OCI-LY7 (cell line): ENCODE measurements around the gene COX20. TPM values are rescaled to one million over a fixed set of nuclear protein-coding genes. Genes with fewer than 3 reads are reported as not detected.

Experiments used
- BruUV-seq: library from RNA; stranded (reverse); fragments of 400-500 nt; replicated peaks from 2 replicates; lab custom pipeline; 2021; lab: Mats Ljungman, UMichigan
- CTCF ChIA-PET: fragments of 300-600 bp; sonication (Branson Sonifier 250); formaldehyde crosslinking; loops from one replicate; lab custom pipeline; 2022; ENCODE audit warnings: antibody characterized with exemption; ENCODE audit not compliant: unreplicated experiment; lab: Charles Lee
- POLR2A ChIA-PET: fragments of 300-600 bp; sonication (Branson Sonifier 250); formaldehyde crosslinking; loops from one replicate; lab custom pipeline; 2022; ENCODE audit warnings: antibody characterized with exemption; lab: Charles Lee
- DNase-seq: peaks from one replicate; pipeline ENCODE4 v3.0.0-alpha.2; 2015; ENCODE audit warnings: low spot score
- H2AFZ ChIP-seq: fragments of 200-600 bp; sonication (generic), shearing (Covaris generic); 2 replicates; pipeline ENCODE4 v1.6.1; 2014; ENCODE audit warnings: mild to moderate bottlenecking, antibody characterized with exemption, low read length, moderate library complexity
- H3K27ac ChIP-seq: fragments of 200-600 bp; sonication (generic); 2 replicates; pipeline ENCODE4 v1.5.1; 2014; ENCODE audit warnings: mixed run types, low read depth, mild to moderate bottlenecking, moderate library complexity, low read length, inconsistent platforms; ENCODE audit not compliant: poor library complexity, severe bottlenecking
- H3K36me3 ChIP-seq: fragments of 200-600 bp; sonication (generic); 2 replicates; pipeline ENCODE4 v1.6.1; 2014; ENCODE audit warnings: mild to moderate bottlenecking, antibody characterized with exemption, low read length, moderate library complexity, mixed read lengths; ENCODE audit not compliant: insufficient read depth
- H3K4me1 ChIP-seq: fragments of 200-600 bp; sonication (generic); 2 replicates; pipeline ENCODE4 v1.5.1; 2014; ENCODE audit warnings: mild to moderate bottlenecking, low read length; ENCODE audit not compliant: insufficient read depth, poor library complexity, severe bottlenecking
- H3K4me2 ChIP-seq: fragments of 200-600 bp; sonication (generic); 2 replicates; pipeline ENCODE4 v1.6.1; 2014; ENCODE audit warnings: mild to moderate bottlenecking, low read length
- H3K4me3 ChIP-seq: fragments of 200-600 bp; sonication (generic); 2 replicates; pipeline ENCODE4 v1.5.1; 2014; ENCODE audit warnings: mild to moderate bottlenecking, low read depth, low read length; ENCODE audit not compliant: poor library complexity, severe bottlenecking
- H3K79me2 ChIP-seq: fragments of 200-600 bp; sonication (generic); 2 replicates; pipeline ENCODE4 v1.6.1; 2016; ENCODE audit warnings: low read depth, mild to moderate bottlenecking, low read length, moderate library complexity, mixed read lengths; ENCODE audit not compliant: insufficient read depth
- H3K9me2 ChIP-seq: fragments of 200-600 bp; sonication (generic); 2 replicates; pipeline ENCODE4 v1.6.1; 2016; ENCODE audit warnings: mild to moderate bottlenecking, low read length, mixed read lengths; ENCODE audit not compliant: insufficient read depth
- H3K9me3 ChIP-seq: fragments of 200-600 bp; sonication (generic); 2 replicates; pipeline ENCODE4 v1.6.1; 2014; ENCODE audit warnings: mild to moderate bottlenecking, mixed run types, low read length, mixed read lengths
- H4K20me1 ChIP-seq: fragments of 200-600 bp; sonication (generic); 2 replicates; pipeline ENCODE4 v1.6.1; 2014; ENCODE audit warnings: mild to moderate bottlenecking, antibody characterized with exemption, low read length, moderate library complexity, mixed read lengths; ENCODE audit not compliant: insufficient read depth
- EZH2phosphoT487 ChIP-seq: fragments of 200-600 bp; sonication (generic); IDR thresholded peaks from 2 replicates; pipeline ENCODE4 v1.6.1; 2018; ENCODE audit warnings: low read depth, borderline replicate concordance, mild to moderate bottlenecking, mixed run types, antibody characterized with exemption, low read length, moderate library complexity, mixed read lengths
- intact Hi-C: fragments of 100-400 bp; cut with micrococcal nuclease; formaldehyde crosslinking; loops from one replicate; pipeline ENCODE4 v1.10.0; 2022; ENCODE audit not compliant: unreplicated experiment
- total RNA-seq, 2 experiments: library from RNA; depleted of rRNA in 1 of 2; stranded (reverse); fragments of >200 nt in 1 of 2; shearing (Covaris generic) in 1 of 2; gene quantifications; 2 replicates each; pipeline ENCODE4 v1.2.3, GENCODE V29; 2014 to 2022
- TF ChIP-seq, protein P1 (sequence below): fragments of 200-600 bp; sonication (generic); conservative IDR thresholded peaks from 2 replicates; pipeline ENCODE4 v1.5.1; 2014; ENCODE audit warnings: mild to moderate bottlenecking, antibody characterized with exemption, low read length, moderate library complexity, mixed read lengths

Gene COX20
- total RNA-seq, 2 experiments from 2014 or later = 12.7 to 26.3 TPM

DNA sequence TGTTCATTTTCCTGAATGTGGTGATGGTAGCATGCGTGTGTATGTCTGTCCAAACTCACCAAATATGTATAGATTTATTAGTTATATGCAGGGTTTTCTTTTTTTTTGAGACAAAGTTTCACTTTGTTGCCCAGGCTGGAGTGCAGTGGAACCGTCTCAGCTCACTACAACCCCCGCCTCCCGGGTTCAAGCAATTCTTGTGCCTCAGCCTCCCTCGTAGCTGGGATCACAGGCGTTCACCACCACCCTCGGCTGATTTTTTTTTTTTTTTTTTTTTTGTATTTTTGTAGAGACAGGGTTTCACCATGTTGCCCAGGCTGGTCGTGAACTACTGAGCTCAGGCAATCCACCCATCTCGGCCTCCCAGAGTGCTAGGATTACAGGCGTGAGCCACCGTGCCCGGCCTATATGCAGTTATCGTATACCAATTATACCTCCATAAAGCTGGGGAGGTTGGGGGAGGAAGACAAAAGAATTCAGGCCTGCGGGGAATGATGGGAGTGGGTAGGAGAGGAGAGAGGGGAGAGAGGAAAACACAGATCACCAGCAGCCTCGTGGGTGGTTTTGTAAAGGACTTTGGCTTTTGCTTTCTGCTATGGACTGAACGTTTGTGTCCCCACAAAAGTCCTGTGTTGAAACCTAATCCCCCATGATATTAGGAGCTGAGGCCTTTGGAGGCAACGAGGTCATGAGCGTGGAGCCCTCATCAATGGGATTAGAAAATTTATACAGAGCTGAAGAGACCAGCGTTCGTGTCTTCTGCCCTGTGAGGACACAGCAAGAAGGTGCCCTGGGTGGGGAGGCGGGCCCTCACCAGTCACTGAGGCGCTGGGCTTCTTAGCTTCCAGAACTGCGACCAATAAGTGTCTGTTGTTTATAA is 33.3 kb downstream of the COX20 start:
- no peak overlapping the region for H3K4me2 ChIP-seq
- H3K4me1 ChIP-seq = peaks cover 27% of the 10 kb centered on the region
- TF ChIP-seq, protein P1, sequence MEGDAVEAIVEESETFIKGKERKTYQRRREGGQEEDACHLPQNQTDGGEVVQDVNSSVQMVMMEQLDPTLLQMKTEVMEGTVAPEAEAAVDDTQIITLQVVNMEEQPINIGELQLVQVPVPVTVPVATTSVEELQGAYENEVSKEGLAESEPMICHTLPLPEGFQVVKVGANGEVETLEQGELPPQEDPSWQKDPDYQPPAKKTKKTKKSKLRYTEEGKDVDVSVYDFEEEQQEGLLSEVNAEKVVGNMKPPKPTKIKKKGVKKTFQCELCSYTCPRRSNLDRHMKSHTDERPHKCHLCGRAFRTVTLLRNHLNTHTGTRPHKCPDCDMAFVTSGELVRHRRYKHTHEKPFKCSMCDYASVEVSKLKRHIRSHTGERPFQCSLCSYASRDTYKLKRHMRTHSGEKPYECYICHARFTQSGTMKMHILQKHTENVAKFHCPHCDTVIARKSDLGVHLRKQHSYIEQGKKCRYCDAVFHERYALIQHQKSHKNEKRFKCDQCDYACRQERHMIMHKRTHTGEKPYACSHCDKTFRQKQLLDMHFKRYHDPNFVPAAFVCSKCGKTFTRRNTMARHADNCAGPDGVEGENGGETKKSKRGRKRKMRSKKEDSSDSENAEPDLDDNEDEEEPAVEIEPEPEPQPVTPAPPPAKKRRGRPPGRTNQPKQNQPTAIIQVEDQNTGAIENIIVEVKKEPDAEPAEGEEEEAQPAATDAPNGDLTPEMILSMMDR = no peak
- TF ChIP-seq EZH2phosphoT487 = no peak
- no peak overlapping the region for H3K27ac ChIP-seq
- BruUV-seq = no TSS peak
- H4K20me1 ChIP-seq = no peaks in the 10 kb centered on the region
- H3K9me2 ChIP-seq = no peaks in the 10 kb centered on the region
- no peak for DNase-seq
- H2AFZ ChIP-seq = no peak overlapping the region
- CTCF ChIA-PET = no interaction called here
- POLR2A ChIA-PET = interaction anchor here (0.6 to 3.6 kb wide), 8 partner anchors 10 to 166 kb away, joined by 3 to 17 read pairs (median 4); a partner anchor contains a TSS
- intact Hi-C loops = no loop called here
- peaks cover 5% of the 10 kb centered on the region for H3K36me3 ChIP-seq
- H3K79me2 ChIP-seq = peaks cover 25% of the 10 kb centered on the region
- no peaks in the 10 kb centered on the region for H3K9me3 ChIP-seq
- H3K4me3 ChIP-seq = no peak overlapping the region

DNA sequence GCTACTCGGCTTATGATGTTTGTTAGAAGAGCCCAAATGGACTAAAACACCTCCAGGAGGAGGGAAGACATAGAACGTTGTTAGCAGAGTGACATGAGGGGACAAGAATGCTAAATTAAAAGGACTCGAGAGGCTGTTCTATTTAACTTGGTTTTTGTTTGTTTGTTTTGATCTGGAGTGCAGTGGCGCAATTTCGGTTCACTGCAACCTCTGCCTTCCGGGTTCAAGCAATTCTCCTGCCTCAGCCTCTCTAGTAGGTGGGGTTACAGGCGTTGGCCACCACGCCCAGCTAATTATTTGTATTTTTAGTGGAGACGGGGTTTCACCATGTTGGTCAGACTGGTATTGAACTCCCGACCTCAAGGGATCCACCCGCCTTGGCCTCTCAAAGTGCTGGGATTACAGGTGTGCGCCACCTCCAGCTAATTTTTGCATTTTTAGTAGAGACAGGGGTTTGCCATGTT is 33.9 kb downstream of the COX20 start:
- no peak overlapping the region for H3K27ac ChIP-seq
- CTCF ChIA-PET = no interaction called here
- H3K79me2 ChIP-seq = peaks cover 19% of the 10 kb centered on the region; the same call in 1 of the 2 replicates
- TF ChIP-seq, protein P1 = no peak
- TF ChIP-seq EZH2phosphoT487 = no peak
- intact Hi-C loops = no loop called here
- H3K36me3 ChIP-seq = no peaks in the 10 kb centered on the region
- DNase-seq = no peak
- H3K9me3 ChIP-seq = no peaks in the 10 kb centered on the region
- no peaks in the 10 kb centered on the region for H4K20me1 ChIP-seq
- H2AFZ ChIP-seq = no peak overlapping the region
- POLR2A ChIA-PET = interaction anchor here (0.6 to 3.6 kb wide), 5 partner anchors 9 to 166 kb away, joined by 3 to 17 read pairs (median 5); a partner anchor contains a TSS
- no peak overlapping the region for H3K4me2 ChIP-seq
- H3K4me1 ChIP-seq = peaks cover 27% of the 10 kb centered on the region
- H3K4me3 ChIP-seq = no peak overlapping the region
- no TSS peak for BruUV-seq
- H3K9me2 ChIP-seq = no peaks in the 10 kb centered on the region
